GM12878 (cell line): ENCODE measurements around the gene SLC34A1.

ENCODE experiments used
- POLR2A ChIP-seq: IDR thresholded peaks from 2 replicates; pipeline ENCODE4 v1.6.1; 2011; ENCODE audit warnings: low read depth, mild to moderate bottlenecking, low read length
- POLR2AphosphoS5 ChIP-seq: IDR thresholded peaks from 2 replicates; pipeline ENCODE4 v1.6.1; 2011; ENCODE audit warnings: mild to moderate bottlenecking, low read length, inconsistent platforms
- SUPT20H ChIP-seq: IDR thresholded peaks from 2 replicates; pipeline ENCODE4 v1.6.1; 2011; ENCODE audit warnings: low read depth, mild to moderate bottlenecking, low read length, moderate library complexity, borderline replicate concordance; ENCODE audit not compliant: control insufficient read depth
- YY1 ChIP-seq: IDR thresholded peaks from 2 replicates; pipeline ENCODE4 v1.6.1; 2011; ENCODE audit warnings: low read depth, mild to moderate bottlenecking, low read length
- TF ChIP-seq, protein P1 (sequence below), 3 experiments: IDR thresholded peaks in 2 of 3; conservative IDR thresholded peaks in 1 of 3; 2 replicates each; pipeline ENCODE4 v1.5.1; 2011; ENCODE audit warnings: low read depth in 3 of 3, low read length in 3 of 3, mild to moderate bottlenecking in 3 of 3, control low read depth in 2 of 3, moderate library complexity in 2 of 3, inconsistent platforms in 1 of 3, mixed read lengths in 1 of 3; ENCODE audit not compliant: control insufficient read depth in 2 of 3, insufficient read depth in 1 of 3; ENCODE audit errors: extremely low read depth in 1 of 3

DNA sequence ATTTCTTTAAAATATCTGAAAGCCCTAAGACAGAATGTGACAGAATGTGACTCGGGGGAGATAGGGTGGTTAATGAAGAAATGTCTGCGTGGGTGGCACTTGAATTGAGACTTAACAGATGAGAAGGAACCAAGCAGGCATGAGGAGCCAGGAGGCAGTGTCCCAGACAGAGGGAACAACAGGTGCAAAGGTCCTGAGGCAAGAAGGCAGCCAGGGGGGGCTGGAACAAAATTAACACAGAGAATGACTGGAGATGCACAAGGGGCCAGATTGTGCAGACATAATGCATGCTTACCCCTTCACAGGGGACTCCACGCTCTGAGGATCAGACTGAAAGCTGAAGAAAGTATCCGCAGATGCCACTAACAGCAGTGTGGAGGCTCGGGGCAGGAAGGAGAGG lies 34.5 kb upstream of the SLC34A1 start:
- TF ChIP-seq, protein P1, sequence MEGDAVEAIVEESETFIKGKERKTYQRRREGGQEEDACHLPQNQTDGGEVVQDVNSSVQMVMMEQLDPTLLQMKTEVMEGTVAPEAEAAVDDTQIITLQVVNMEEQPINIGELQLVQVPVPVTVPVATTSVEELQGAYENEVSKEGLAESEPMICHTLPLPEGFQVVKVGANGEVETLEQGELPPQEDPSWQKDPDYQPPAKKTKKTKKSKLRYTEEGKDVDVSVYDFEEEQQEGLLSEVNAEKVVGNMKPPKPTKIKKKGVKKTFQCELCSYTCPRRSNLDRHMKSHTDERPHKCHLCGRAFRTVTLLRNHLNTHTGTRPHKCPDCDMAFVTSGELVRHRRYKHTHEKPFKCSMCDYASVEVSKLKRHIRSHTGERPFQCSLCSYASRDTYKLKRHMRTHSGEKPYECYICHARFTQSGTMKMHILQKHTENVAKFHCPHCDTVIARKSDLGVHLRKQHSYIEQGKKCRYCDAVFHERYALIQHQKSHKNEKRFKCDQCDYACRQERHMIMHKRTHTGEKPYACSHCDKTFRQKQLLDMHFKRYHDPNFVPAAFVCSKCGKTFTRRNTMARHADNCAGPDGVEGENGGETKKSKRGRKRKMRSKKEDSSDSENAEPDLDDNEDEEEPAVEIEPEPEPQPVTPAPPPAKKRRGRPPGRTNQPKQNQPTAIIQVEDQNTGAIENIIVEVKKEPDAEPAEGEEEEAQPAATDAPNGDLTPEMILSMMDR (IDR thresholded peaks at IDR 0.05 in 2 of 3, conservative IDR thresholded peaks at IDR 0.05 in 1 of 3; ENCODE audit: control insufficient read depth in 2 of 3, extremely low read depth in 1 of 3, insufficient read depth in 1 of 3, low read depth in 3 of 3, low read length in 3 of 3), result no peak; a peak in 1 of 6 replicates
- TF ChIP-seq POLR2AphosphoS5 (no peak), YY1 (no peak), POLR2A (no peak), SUPT20H (no peak)
